Activated naive CD4-positive, alpha-beta T cell treated with anti-CD3 and anti-CD28 coated beads for 36 hours (primary cell): ENCODE results near the gene VWA2. TPM values are rescaled to one million over a fixed set of nuclear protein-coding genes. Genes with fewer than 3 reads are reported as not detected.

Experiments
- CTCF ChIA-PET: fragments of 350-600 bp; sonication (Branson Sonifier 250); formaldehyde crosslinking; loops from one replicate; lab custom pipeline; 2021; ENCODE audit warnings: antibody characterized with exemption; lab: Charles Lee
- DNase-seq: peaks from one replicate; pipeline ENCODE4 v3.0.0-alpha.2; 2020
- H3K27ac Mint-ChIP-seq: one replicate; pipeline ENCODE4 v1.8.0; 2021; ENCODE audit warnings: mild to moderate bottlenecking, mixed read lengths
- H3K27me3 Mint-ChIP-seq: one replicate; pipeline ENCODE4 v1.8.0; 2021; ENCODE audit warnings: low read depth, mixed read lengths
- H3K36me3 Mint-ChIP-seq: one replicate; pipeline ENCODE4 v1.8.0; 2021; ENCODE audit warnings: low read depth, mixed read lengths
- H3K4me1 Mint-ChIP-seq: one replicate; pipeline ENCODE4 v1.8.0; 2021; ENCODE audit warnings: low read depth, mixed read lengths
- H3K4me3 Mint-ChIP-seq: one replicate; pipeline ENCODE4 v1.8.0; 2021; ENCODE audit warnings: mild to moderate bottlenecking, moderate library complexity, mixed read lengths
- H3K9me3 Mint-ChIP-seq: one replicate; pipeline ENCODE4 v1.8.0; 2021; ENCODE audit warnings: mixed read lengths
- intact Hi-C: fragments of 100-400 bp; cut with micrococcal nuclease; formaldehyde crosslinking; loops from one replicate; pipeline ENCODE4 v1.15.1; 2023
- total RNA-seq, 2 experiments: library from RNA; stranded (reverse); gene quantifications; one replicate each; pipeline ENCODE4 v1.2.3, GENCODE V29; 2021

The VWA2 gene
- total RNA-seq, 2 experiments from 2014 or later = not detected

DNA sequence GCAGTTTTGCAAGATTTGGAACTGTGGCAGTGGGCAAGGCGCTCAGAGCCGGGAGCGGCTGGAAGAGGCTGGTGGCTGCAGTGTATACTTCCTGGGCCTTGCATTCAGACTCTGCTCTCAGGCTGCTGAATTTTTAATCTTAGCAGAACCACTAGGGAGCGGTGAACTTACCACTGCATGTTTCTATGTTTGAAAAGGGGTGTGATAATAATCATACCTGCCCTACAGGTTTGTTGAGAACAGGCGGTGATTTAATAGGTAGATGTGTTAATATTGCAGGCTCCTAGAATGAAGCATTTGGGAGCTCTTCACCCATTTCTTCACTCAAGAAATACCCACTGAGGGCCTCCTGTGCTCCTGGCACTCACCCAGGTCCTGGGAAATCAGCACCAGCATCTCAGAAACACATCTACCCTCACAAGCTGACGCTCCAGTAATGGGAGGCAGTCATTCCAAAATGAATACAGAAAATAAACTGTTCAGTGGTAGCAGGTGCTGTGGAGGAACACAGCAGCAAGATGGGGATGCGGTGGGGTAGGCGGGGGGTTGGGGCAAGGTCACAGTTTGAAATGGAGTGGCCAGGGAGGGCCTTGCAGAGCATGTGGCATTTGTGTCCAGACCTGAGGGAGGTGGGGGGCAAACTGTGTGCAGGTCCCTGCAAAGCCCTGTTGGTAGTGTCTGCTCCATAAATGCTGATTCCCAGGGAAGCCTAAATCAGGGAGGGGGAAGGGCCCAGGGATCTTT, 41.0 kb downstream of the VWA2 start:
- Mint-ChIP-seq H3K4me1 (no peaks in the 10 kb centered on the region), H3K27me3 (no peaks in the 10 kb centered on the region), H3K36me3 (no peaks in the 10 kb centered on the region), H3K4me3 (no peak overlapping the region), H3K9me3 (no peaks in the 10 kb centered on the region), H3K27ac (no peak overlapping the region)
- no peak for DNase-seq
- intact Hi-C loops = no loop called here
- CTCF ChIA-PET = no interaction called here

DNA sequence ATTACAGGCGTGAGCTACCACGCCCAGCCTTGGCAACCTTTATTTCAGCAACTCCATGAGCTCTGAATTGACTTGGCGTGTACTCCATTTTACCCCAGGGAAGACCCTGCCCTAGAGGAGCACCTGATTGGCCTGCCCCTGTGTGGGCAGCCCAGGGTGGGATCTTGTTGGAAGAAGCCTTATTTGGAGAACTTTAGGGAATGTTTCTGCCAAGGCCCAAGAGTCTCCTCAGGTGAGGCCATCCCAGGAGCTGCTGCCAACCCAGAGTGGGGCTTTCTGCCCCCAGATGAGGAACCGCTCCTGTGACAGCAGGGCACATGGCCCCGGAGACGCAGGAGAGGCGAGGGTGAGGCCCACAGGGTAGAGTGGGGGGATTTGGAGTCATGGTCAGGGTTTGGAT, 42.0 kb downstream of the VWA2 start:
- no peaks in the 10 kb centered on the region for H3K9me3 Mint-ChIP-seq
- no peaks in the 10 kb centered on the region for H3K4me1 Mint-ChIP-seq

DNA sequence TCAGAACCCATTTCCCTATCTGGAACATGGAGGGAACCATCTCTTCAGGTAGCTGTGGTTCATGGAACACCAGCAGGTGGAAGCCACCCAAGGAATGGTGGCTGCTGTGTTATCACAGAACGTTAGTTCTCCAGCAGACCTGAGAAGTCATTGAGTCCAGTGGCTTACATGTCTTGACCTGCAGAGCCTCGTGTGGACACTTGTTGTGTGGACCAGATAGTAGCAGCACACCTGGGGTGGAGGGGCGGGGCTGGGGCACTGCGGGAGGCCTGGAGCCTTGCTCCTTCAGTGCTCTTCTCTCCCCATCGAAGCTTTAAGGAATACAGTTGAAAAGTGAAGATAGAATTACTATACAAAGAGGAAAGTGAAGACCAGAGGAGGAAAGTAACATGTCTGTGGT, 42.4 kb downstream of the VWA2 start:
- Mint-ChIP-seq H3K4me1 (no peaks in the 10 kb centered on the region), H3K9me3 (no peaks in the 10 kb centered on the region), H3K27ac (no peak overlapping the region), H3K27me3 (no peaks in the 10 kb centered on the region), H3K4me3 (no peak overlapping the region), H3K36me3 (no peaks in the 10 kb centered on the region)
- intact Hi-C loops = no loop called here
- CTCF ChIA-PET = no interaction called here
- no peak for DNase-seq

More for the DNA sequence above, 42.0 kb downstream of the VWA2 start:
- intact Hi-C loops = no loop called here
- no peaks in the 10 kb centered on the region for H3K36me3 Mint-ChIP-seq
- DNase-seq = no peak
- H3K27ac Mint-ChIP-seq = no peak overlapping the region
- H3K4me3 Mint-ChIP-seq = no peak overlapping the region
- H3K27me3 Mint-ChIP-seq = no peaks in the 10 kb centered on the region
- CTCF ChIA-PET = no interaction called here

DNA sequence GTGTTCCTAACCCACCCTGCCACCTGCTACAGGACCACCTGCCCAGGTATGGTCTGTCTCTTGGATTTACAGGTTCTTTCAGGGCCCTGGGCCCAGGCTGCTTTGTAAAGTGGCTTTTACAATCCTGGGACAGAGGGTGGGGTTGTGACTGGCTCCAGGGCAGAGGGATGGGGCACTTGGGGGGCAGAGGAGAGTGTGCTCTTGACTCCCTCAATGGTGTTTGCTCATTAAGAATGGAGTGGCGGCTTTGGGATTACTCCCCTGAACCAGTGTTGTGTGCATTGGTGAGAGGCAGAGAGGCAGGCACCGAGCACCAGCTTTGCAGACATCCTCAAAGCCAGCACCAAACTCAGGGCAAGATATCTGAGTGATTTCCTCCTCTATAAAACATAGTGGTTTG, 43.5 kb downstream of the VWA2 start:
- Mint-ChIP-seq H3K27ac (no peak overlapping the region), H3K4me3 (no peak overlapping the region), H3K36me3 (no peaks in the 10 kb centered on the region), H3K9me3 (no peaks in the 10 kb centered on the region), H3K4me1 (no peaks in the 10 kb centered on the region), H3K27me3 (no peaks in the 10 kb centered on the region)
- no peak for DNase-seq
- intact Hi-C loops = no loop called here
- CTCF ChIA-PET = interaction anchor here (1.5 kb wide), 1 partner anchor 21 kb away, joined by 6 read pairs; no protein-coding TSS in a partner anchor

DNA sequence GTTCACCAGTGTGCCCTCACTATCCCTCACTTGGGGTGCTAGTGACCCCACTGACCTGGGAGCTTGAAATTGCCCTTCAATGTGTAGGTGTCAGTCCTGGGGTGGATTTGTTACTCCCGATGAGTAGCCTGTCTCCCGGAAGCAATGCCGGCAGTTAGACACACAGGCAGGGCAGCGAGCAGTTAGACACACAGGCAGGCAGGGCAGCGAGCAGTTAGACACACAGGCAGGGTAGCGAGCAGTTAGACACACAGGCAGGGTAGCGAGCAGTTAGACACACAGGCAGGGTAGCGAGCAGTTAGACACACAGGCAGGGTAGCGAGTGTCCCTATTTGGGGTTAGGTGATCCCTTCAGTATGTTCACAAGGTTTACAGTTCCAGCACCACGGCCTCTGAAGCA, 44.0 kb downstream of the VWA2 start:
- intact Hi-C loops = no loop called here
- no peaks in the 10 kb centered on the region for H3K9me3 Mint-ChIP-seq
- no peak overlapping the region for H3K27ac Mint-ChIP-seq
- no peaks in the 10 kb centered on the region for H3K27me3 Mint-ChIP-seq
- no peaks in the 10 kb centered on the region for H3K36me3 Mint-ChIP-seq
- CTCF ChIA-PET = interaction anchor here (1.5 kb wide), 1 partner anchor 21 kb away, joined by 6 read pairs; no protein-coding TSS in a partner anchor
- H3K4me1 Mint-ChIP-seq = no peaks in the 10 kb centered on the region
- no peak overlapping the region for H3K4me3 Mint-ChIP-seq
- DNase-seq = no peak

DNA sequence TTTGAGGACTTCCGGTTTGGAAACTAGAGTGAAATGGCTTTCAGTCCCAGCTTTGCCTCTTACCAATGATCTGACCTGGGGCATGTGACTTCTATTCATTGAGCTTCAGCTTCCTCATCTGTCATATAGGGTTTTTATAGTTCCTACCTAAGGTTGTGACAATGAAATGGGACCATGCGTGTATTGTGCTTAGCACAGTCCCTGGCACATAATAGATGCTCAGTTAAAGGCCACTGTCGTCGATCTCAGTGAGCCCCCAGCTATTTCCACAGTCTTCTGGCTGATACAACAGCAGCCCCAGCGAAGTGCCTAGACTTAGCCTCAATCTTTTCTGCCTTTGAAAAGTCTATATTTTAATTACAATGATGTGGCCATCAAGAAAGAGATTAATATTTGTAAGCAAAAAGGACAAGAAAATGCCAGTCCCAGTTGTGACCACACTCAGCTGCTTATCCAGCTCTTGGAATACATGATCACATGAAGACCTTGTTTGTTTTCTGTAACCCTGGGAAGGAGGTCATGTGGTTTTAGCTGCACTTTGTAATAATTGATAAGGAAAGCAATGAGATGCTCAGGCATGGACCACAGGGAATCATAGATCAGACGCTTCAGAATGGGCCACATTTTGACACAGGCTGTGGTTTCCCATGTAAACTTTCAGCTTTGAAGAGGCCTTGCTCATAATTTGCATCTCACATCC, 44.6 kb downstream of the VWA2 start:
- CTCF ChIA-PET = interaction anchor here (1.5 kb wide), 1 partner anchor 20 kb away, joined by 6 read pairs; no protein-coding TSS in a partner anchor
- intact Hi-C loops = no loop called here
- no peak overlapping the region for H3K27ac Mint-ChIP-seq
- H3K36me3 Mint-ChIP-seq = no peaks in the 10 kb centered on the region
- no peak overlapping the region for H3K4me3 Mint-ChIP-seq
- H3K9me3 Mint-ChIP-seq = no peaks in the 10 kb centered on the region
- H3K27me3 Mint-ChIP-seq = no peaks in the 10 kb centered on the region
- no peak for DNase-seq
- no peaks in the 10 kb centered on the region for H3K4me1 Mint-ChIP-seq

DNA sequence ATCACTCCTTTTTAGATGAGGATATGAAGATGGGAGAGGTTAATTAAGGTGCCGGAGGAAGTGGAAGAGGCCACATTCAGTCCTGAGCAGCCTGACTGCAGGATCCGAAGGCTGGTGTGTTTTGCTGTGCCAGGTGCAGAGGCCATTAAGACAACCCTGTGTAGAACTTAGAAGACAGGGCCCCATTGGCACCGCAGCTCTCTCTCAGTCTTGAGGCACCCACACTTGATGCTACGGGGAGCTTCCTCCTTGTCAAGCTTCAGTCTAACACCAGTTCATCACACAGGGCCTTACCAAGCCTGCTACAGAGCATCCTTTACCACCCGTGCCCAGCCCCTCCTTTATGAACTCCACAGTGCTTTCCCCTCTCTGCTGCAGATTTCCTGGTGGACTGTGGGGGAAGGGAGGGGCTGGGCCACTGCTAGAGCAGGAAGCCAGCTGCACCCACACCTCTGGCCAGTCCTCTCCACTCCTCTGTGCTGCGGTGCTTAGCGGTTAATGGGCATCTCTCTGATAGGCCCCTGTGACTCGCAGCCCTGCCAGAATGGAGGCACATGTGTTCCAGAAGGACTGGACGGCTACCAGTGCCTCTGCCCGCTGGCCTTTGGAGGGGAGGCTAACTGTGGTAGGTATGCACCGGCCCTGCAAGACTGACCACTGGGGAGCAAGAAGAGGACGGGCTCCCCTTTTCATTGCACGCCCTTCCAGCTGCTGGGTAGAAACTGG, 45.5 kb downstream of the VWA2 start:
- Mint-ChIP-seq H3K36me3 (no peaks in the 10 kb centered on the region), H3K4me1 (no peaks in the 10 kb centered on the region), H3K9me3 (no peaks in the 10 kb centered on the region), H3K27me3 (no peaks in the 10 kb centered on the region), H3K27ac (no peak overlapping the region), H3K4me3 (no peak overlapping the region)
- DNase-seq = no peak
- CTCF ChIA-PET = no interaction called here
- intact Hi-C loops = no loop called here

DNA sequence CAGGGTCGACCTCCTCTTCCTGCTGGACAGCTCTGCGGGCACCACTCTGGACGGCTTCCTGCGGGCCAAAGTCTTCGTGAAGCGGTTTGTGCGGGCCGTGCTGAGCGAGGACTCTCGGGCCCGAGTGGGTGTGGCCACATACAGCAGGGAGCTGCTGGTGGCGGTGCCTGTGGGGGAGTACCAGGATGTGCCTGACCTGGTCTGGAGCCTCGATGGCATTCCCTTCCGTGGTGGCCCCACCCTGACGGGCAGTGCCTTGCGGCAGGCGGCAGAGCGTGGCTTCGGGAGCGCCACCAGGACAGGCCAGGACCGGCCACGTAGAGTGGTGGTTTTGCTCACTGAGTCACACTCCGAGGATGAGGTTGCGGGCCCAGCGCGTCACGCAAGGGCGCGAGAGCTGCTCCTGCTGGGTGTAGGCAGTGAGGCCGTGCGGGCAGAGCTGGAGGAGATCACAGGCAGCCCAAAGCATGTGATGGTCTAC, 46.9 kb downstream of the VWA2 start:
- DNase-seq = no peak
- CTCF ChIA-PET = interaction anchor here (1.5 kb wide), 1 partner anchor 18 kb away, joined by 6 read pairs; no protein-coding TSS in a partner anchor
- H3K4me3 Mint-ChIP-seq = no peak overlapping the region
- intact Hi-C loops = no loop called here
- H3K36me3 Mint-ChIP-seq = no peaks in the 10 kb centered on the region
- H3K9me3 Mint-ChIP-seq = no peaks in the 10 kb centered on the region
- no peaks in the 10 kb centered on the region for H3K27me3 Mint-ChIP-seq
- no peak overlapping the region for H3K27ac Mint-ChIP-seq
- no peaks in the 10 kb centered on the region for H3K4me1 Mint-ChIP-seq

DNA sequence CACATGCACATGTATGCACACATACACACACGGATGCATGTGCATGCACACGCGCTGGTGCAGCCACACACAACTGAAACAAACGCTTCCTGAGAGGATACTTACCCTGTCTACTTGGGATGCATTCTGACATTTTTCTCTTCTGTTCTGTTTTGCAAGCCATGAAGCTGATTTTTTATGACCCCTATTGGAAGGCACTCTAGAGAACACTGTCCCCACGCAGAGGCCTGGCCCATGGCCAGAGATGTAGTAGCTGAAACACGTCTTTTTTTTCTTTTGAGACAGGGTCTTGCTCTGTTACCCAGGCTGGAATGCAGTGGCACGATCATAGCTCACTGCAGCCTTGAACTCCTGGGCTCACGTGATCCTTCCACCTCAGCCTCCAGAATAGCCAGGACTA, 47.9 kb downstream of the VWA2 start:
- no peak for DNase-seq
- H3K4me3 Mint-ChIP-seq = no peak overlapping the region
- H3K27ac Mint-ChIP-seq = no peak overlapping the region
- intact Hi-C loops = no loop called here
- H3K9me3 Mint-ChIP-seq = no peaks in the 10 kb centered on the region
- no peaks in the 10 kb centered on the region for H3K36me3 Mint-ChIP-seq
- H3K27me3 Mint-ChIP-seq = no peaks in the 10 kb centered on the region
- no peaks in the 10 kb centered on the region for H3K4me1 Mint-ChIP-seq
- CTCF ChIA-PET = interaction anchor here (0.5 to 1.5 kb wide), 2 partner anchors 17 to 354 kb away, joined by 4 to 6 read pairs; no protein-coding TSS in a partner anchor

DNA sequence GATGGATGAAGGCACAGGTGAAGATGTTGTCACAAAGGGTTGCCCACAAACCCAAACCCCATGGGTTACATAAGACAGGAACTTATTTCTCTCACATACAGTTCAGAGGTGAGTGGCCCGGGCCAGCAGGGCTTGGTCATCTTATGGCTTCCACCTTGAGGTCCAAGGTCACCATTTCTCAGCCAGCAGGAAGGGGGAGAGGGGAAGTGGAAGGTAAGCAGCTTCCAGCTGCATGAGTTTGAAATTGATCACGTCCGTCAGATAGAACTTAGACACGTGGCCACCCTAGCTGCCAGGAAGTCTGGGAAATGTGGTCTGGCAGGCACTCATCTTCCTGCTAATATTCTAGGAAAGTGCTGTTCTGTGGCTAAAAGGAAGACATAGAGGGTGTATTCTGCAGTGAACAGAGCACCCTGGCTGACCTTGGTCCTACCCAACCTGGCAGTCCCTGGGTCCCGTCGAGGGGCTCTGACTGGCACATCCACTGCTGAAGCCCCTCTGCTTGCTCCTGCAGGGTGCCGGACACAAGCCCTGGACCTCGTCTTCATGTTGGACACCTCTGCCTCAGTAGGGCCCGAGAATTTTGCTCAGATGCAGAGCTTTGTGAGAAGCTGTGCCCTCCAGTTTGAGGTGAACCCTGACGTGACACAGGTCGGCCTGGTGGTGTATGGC, 49.5 kb downstream of the VWA2 start:
- no peaks in the 10 kb centered on the region for H3K4me1 Mint-ChIP-seq
- no peak for DNase-seq
- H3K36me3 Mint-ChIP-seq = no peaks in the 10 kb centered on the region
- H3K27me3 Mint-ChIP-seq = no peaks in the 10 kb centered on the region
- intact Hi-C loops = no loop called here
- no peak overlapping the region for H3K27ac Mint-ChIP-seq
- CTCF ChIA-PET = no interaction called here
- H3K4me3 Mint-ChIP-seq = no peak overlapping the region
- H3K9me3 Mint-ChIP-seq = no peaks in the 10 kb centered on the region

DNA sequence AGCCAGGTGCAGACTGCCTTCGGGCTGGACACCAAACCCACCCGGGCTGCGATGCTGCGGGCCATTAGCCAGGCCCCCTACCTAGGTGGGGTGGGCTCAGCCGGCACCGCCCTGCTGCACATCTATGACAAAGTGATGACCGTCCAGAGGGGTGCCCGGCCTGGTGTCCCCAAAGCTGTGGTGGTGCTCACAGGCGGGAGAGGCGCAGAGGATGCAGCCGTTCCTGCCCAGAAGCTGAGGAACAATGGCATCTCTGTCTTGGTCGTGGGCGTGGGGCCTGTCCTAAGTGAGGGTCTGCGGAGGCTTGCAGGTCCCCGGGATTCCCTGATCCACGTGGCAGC, 50.0 kb downstream of the VWA2 start:
- no peaks in the 10 kb centered on the region for H3K4me1 Mint-ChIP-seq
- no peaks in the 10 kb centered on the region for H3K36me3 Mint-ChIP-seq
- no peaks in the 10 kb centered on the region for H3K9me3 Mint-ChIP-seq
- H3K27me3 Mint-ChIP-seq = no peaks in the 10 kb centered on the region
- DNase-seq = no peak
- intact Hi-C loops = no loop called here
- no peak overlapping the region for H3K27ac Mint-ChIP-seq
- CTCF ChIA-PET = interaction anchor here (2.6 kb wide), 1 partner anchor 15 kb away, joined by 17 read pairs; no protein-coding TSS in a partner anchor
- no peak overlapping the region for H3K4me3 Mint-ChIP-seq

DNA sequence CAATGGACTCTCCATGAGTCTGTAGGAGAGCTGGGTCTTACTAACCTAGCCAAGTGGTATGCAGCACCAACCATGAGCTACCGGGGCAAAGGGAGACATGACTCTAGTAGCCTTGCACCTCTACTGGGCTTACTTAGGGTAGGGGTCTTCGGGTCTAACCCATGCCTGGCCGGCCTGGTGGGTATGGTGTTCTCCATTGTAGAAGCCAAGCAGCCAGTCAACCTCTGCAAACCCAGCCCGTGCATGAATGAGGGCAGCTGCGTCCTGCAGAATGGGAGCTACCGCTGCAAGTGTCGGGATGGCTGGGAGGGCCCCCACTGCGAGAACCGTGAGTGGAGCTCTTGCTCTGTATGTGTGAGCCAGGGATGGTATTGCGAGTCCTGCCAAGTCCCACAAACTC, 51.0 kb downstream of the VWA2 start:
- H3K9me3 Mint-ChIP-seq = peaks cover 7% of the 10 kb centered on the region
- CTCF ChIA-PET = interaction anchor here (2.6 kb wide), 1 partner anchor 14 kb away, joined by 17 read pairs; no protein-coding TSS in a partner anchor
- H3K4me1 Mint-ChIP-seq = no peaks in the 10 kb centered on the region
- intact Hi-C loops = no loop called here
- H3K4me3 Mint-ChIP-seq = no peak overlapping the region
- H3K36me3 Mint-ChIP-seq = peaks cover 5% of the 10 kb centered on the region
- H3K27me3 Mint-ChIP-seq = no peaks in the 10 kb centered on the region
- no peak overlapping the region for H3K27ac Mint-ChIP-seq
- no peak for DNase-seq
